Neutrophil (primary cell): ENCODE data around the gene PRR35.

Experiments
- H3K27ac ChIP-seq: fragments of 200-600 bp; sonication (generic); 2 replicates; pipeline ENCODE4 v1.5.1; 2016; ENCODE audit warnings: mild to moderate bottlenecking, moderate library complexity
- H3K27me3 ChIP-seq: fragments of 200-600 bp; sonication (generic); 2 replicates; pipeline ENCODE4 v1.6.0; 2016; ENCODE audit warnings: mild to moderate bottlenecking
- H3K36me3 ChIP-seq: fragments of 200-600 bp; sonication (generic); 2 replicates; pipeline ENCODE4 v1.5.1; 2017
- H3K4me1 ChIP-seq, 2 experiments: fragments of 200-600 bp in 1 of 2; sonication (generic) in 1 of 2; 1 replicate in 1 of 2; 2 replicates in 1 of 2; pipeline versions ENCODE4 v1.5.1 to v1.6.1; 2013 to 2016; ENCODE audit warnings: low read depth in 1 of 2, low read length in 1 of 2, mild to moderate bottlenecking in 1 of 2, moderate library complexity in 1 of 2; ENCODE audit not compliant: control insufficient read depth in 1 of 2, insufficient read depth in 1 of 2
- H3K4me3 ChIP-seq, 2 experiments: fragments of 200-600 bp in 1 of 2; sonication (generic) in 1 of 2; 1 replicate in 1 of 2; 2 replicates in 1 of 2; pipeline ENCODE4 v1.5.1; 2013 to 2016; ENCODE audit warnings: low read depth in 1 of 2, low read length in 1 of 2, mild to moderate bottlenecking in 1 of 2, moderate library complexity in 1 of 2
- H3K9me3 ChIP-seq: fragments of 200-600 bp; sonication (generic); 2 replicates; pipeline ENCODE4 v1.5.1; 2016
- TF ChIP-seq, protein P1 (sequence below): fragments of 200-600 bp; sonication (generic); IDR thresholded peaks from 2 replicates; pipeline ENCODE4 v1.5.1; 2016; ENCODE audit warnings: antibody characterized with exemption

The PRR35 gene

DNA sequence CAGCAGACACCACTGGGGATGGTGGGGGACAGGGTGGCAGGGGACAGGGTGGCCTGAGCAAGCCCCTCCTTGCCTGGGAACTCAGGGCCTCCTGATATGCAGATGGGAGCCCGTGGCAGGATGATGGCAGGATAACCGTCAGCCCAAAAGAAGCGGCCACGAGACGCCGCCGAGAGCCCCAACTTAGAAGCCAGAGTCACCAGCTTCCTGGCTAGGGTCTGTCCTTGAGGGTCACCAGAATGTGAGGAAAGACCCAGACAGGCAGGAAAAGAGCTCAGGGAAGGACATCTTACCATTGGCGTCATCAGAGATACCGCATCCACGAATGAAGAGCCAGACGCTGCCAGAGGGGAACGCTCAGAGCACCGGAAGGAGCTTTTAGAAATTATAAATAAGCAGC, 49.1 kb downstream of the PRR35 start:
- TF ChIP-seq, protein P1, sequence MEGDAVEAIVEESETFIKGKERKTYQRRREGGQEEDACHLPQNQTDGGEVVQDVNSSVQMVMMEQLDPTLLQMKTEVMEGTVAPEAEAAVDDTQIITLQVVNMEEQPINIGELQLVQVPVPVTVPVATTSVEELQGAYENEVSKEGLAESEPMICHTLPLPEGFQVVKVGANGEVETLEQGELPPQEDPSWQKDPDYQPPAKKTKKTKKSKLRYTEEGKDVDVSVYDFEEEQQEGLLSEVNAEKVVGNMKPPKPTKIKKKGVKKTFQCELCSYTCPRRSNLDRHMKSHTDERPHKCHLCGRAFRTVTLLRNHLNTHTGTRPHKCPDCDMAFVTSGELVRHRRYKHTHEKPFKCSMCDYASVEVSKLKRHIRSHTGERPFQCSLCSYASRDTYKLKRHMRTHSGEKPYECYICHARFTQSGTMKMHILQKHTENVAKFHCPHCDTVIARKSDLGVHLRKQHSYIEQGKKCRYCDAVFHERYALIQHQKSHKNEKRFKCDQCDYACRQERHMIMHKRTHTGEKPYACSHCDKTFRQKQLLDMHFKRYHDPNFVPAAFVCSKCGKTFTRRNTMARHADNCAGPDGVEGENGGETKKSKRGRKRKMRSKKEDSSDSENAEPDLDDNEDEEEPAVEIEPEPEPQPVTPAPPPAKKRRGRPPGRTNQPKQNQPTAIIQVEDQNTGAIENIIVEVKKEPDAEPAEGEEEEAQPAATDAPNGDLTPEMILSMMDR = no peak
- Histone ChIP-seq H3K9me3 (no peaks in the 10 kb centered on the region), H3K4me3 (no peak overlapping the region)

DNA sequence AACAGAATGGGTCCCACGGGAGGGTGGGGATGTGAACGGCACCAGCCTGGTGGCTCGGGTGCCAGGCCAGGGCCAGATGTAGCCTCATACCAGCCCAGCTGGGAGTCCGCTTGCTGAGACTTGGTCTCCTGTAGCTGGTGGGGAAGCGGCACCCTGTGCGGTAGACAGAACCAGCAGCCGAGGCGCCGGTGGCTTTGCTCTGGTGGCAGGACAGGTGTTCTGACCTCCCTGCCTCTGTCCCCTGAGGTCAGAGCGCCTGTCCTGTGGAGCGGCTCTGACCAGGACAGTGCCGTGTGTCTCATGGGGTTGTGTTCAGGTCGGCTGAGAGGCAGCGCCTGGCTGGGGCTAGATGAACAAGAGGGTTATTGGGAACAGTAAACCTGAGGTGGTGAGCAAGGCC, 49.8 kb downstream of the PRR35 start:
- Histone ChIP-seq H3K36me3 (peaks cover 13% of the 10 kb centered on the region), H3K9me3 (no peaks in the 10 kb centered on the region), H3K27ac (peak overlapping the region; percentile 15), H3K27me3 (no peaks in the 10 kb centered on the region), H3K4me1 (no peaks in the 10 kb centered on the region), H3K4me3 (no peak overlapping the region)
- TF ChIP-seq, protein P1 = no peak

More for the DNA sequence above, 49.1 kb downstream of the PRR35 start:
- peaks cover 7% of the 10 kb centered on the region for H3K36me3 ChIP-seq
- no peak overlapping the region for H3K27ac ChIP-seq
- no peaks in the 10 kb centered on the region for H3K4me1 ChIP-seq
- no peaks in the 10 kb centered on the region for H3K27me3 ChIP-seq

DNA sequence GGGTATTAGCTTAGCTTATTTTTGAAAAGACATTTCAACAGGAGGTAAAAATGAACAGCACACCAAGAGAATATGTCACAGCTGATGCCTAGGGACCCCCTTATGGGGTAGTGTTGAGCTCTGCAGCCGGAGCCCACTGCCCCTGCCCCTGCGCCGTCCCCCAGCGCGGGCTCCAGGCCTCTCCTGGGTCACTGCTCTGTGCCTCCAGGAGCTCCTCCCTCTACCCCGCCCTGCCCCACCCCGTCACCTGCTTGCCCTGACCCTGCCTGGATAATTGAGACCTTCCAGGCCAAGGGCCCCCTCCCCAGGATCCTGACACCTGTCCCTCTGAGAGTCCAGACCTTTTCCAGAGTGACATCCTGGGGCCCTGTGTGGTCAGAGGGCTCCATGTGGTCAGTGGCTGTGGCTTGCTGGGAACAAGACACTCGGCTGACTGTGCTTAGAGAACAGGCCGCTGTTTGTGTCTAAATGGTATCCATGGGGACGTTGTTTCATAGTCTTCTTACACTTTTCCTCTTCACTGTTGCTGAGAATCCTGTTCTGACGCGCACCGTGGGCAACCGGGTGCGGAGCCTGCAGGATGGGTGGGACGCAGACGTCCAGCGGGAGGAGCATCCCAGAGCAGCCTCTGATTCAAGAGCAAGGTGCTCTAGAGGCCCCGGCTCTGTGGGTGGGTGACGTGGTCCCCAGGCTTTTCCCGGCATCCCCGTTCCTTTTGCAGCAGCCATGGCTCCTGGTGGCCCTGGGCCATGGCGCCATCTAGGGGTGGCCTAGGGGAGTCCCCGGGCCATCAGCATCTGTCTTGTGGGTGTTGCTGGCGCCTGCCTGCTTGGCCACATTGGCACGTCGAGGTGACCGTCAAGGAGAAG, 50.6 kb downstream of the PRR35 start:
- no peaks in the 10 kb centered on the region for H3K9me3 ChIP-seq
- H3K4me1 ChIP-seq = no peaks in the 10 kb centered on the region
- no peaks in the 10 kb centered on the region for H3K27me3 ChIP-seq
- TF ChIP-seq, protein P1 = peak; percentile 80
- H3K27ac ChIP-seq = peak overlapping the region; percentile 15
- no peak overlapping the region for H3K4me3 ChIP-seq
- H3K36me3 ChIP-seq = peaks cover 16% of the 10 kb centered on the region

DNA sequence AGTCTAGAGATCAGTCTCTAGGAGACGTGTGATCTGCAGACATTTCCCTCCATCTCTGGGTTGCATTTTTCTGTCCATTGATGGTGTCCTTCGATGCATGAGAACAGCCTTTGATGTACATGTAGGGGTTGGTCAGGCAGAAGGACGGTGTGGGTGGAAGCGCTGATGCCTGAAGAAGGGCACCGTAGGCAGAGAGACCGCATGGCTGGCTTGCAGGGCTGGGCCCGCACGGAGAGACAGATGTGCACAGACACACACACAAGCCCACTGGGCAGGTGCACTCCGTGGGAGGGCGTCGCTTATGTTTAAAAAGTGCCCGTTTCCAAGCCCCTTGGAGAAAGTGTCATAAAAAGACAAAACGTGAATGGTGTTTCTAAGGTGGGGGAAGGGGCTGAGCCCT, 54.9 kb downstream of the PRR35 start:
- Histone ChIP-seq H3K9me3 (no peaks in the 10 kb centered on the region), H3K4me1 (no peaks in the 10 kb centered on the region)

More for the DNA sequence above, 54.9 kb downstream of the PRR35 start:
- Histone ChIP-seq H3K27ac (no peak overlapping the region), H3K4me3 (no peak overlapping the region), H3K36me3 (peaks cover 51% of the 10 kb centered on the region), H3K27me3 (no peaks in the 10 kb centered on the region)
- TF ChIP-seq, protein P1 = no peak
